Inflammatory macrophage (primary cell): ENCODE results near the gene ZNF790.

Experiments used
- DNase-seq, 2 donors: peaks; one replicate each; pipeline ENCODE4 v3.0.0-alpha.2; 2020 to 2022

The ZNF790 gene

DNA sequence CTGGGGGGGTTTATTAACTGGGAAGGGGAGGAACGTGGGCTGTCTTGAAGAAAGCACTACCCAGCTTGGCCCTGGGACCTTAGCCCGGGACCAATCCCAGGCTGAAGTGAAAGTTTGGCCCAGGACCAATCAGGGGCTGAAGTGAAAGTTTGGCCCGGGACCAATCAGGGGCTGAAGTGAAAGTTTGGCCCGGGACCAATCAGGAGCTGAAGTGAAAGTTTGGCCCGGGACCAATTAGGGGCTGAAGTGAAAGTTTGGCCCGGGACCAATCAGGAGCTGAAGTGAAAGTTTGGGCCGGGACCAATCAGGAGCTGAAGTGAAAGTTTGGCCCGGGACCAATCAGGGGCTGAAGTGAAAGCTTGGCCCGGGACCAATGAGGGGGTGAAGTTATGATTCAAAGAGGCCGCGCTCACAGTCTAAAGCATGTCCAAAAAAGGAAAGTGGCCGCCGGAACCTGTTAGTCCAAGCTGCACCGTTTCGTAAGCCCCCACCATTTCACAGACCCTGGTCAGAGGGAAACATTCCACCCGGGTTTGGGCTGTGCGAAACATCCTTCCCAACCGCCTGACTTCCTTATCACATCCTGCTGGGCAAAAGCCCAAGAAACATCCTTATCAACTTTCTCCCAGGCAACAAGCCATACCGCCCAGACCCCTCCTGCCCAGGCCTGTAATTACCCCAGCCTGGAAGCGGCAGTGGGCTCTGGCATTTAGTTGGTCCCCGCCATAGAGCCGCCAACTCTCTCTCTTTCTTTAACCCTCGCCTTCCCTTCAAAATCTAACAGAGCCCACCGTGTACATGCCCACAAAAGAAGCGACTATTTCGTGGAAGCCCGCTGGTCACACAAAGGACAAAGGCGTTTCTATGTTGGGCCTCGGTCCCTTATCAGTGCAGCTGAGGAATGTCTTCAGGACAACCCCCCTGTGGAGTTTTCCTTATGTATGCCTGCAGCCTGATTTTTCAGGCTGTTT lies 66.6 kb downstream of the ZNF790 start:
- peak; percentile 54 to 64 for DNase-seq
